ENCODE data around the gene PDLIM5.
"Not testable (repeated sequence)": the region's sequence is repeated elsewhere in the genome, so short reads cannot be mapped to it uniquely, and the experiment has no call there.

The PDLIM5 gene

GRCh38 chr4:94459462-94460161, 7.9 kb downstream of the PDLIM5 start:
- DNase-seq (ENCODE audit: low read depth in 2 of 2, low spot score in 1 of 2): no peak

- no peak for DNase-seq (ENCODE audit: low read depth in 2 of 2, low spot score in 1 of 2)
These were observed 9.8 kb downstream of the PDLIM5 start for GRCh38 chr4:94461506-94461905.

- no peak for DNase-seq (ENCODE audit: low read depth in 2 of 2, low spot score in 1 of 2)
These were observed 10.8 kb downstream of the PDLIM5 start for GRCh38 chr4:94462572-94462971.

- DNase-seq (ENCODE audit: low read depth in 2 of 2, low spot score in 1 of 2): no peak
These were observed 12.0 kb downstream of the PDLIM5 start for GRCh38 chr4:94463771-94464170.

GRCh38 chr4:94466371-94466770, 14.6 kb downstream of the PDLIM5 start:
- DNase-seq (ENCODE audit: low read depth in 2 of 2, low spot score in 1 of 2): no peak

- DNase-seq (ENCODE audit: low read depth in 2 of 2, low spot score in 1 of 2): no peak
These were observed 15.2 kb downstream of the PDLIM5 start for GRCh38 chr4:94466923-94467322.

GRCh38 chr4:94468093-94468769, 16.5 kb downstream of the PDLIM5 start:
- DNase-seq (ENCODE audit: low read depth in 2 of 2, low spot score in 1 of 2): no peak

- DNase-seq (ENCODE audit: low read depth in 2 of 2, low spot score in 1 of 2): no peak
These were observed 17.6 kb downstream of the PDLIM5 start for GRCh38 chr4:94469221-94469784.

GRCh38 chr4:94470132-94470531, 18.4 kb downstream of the PDLIM5 start:
- no peak for DNase-seq (ENCODE audit: low read depth in 2 of 2, low spot score in 1 of 2)

- not testable (repeated sequence) for DNase-seq (ENCODE audit: low read depth in 2 of 2, low spot score in 1 of 2)
These were observed 19.0 kb downstream of the PDLIM5 start for GRCh38 chr4:94470782-94471181.

GRCh38 chr4:94472056-94472826, 20.5 kb downstream of the PDLIM5 start:
- DNase-seq (ENCODE audit: low read depth in 2 of 2, low spot score in 1 of 2): no peak

- no peak for DNase-seq (ENCODE audit: low read depth in 2 of 2, low spot score in 1 of 2)
These were observed 23.3 kb downstream of the PDLIM5 start for GRCh38 chr4:94475050-94475449.

GRCh38 chr4:94475794-94476193, 24.1 kb downstream of the PDLIM5 start:
- DNase-seq (ENCODE audit: low read depth in 2 of 2, low spot score in 1 of 2): no peak

GRCh38 chr4:94477227-94477626, 25.5 kb downstream of the PDLIM5 start:
- DNase-seq (ENCODE audit: low read depth in 2 of 2, low spot score in 1 of 2): no peak

- not testable (repeated sequence) for DNase-seq (ENCODE audit: low read depth in 2 of 2, low spot score in 1 of 2)
These were observed 27.1 kb downstream of the PDLIM5 start for GRCh38 chr4:94478805-94479204.

- DNase-seq (ENCODE audit: low read depth in 2 of 2, low spot score in 1 of 2): no peak
These were observed 27.8 kb downstream of the PDLIM5 start for GRCh38 chr4:94479358-94480141.

GRCh38 chr4:94480362-94480951, 28.7 kb downstream of the PDLIM5 start:
- DNase-seq (ENCODE audit: low read depth in 2 of 2, low spot score in 1 of 2): no peak

- no peak for DNase-seq (ENCODE audit: low read depth in 2 of 2, low spot score in 1 of 2)
These were observed 32.2 kb downstream of the PDLIM5 start for GRCh38 chr4:94483895-94484294.

GRCh38 chr4:94484818-94485217, 33.1 kb downstream of the PDLIM5 start:
- DNase-seq (ENCODE audit: low read depth in 2 of 2, low spot score in 1 of 2): no peak

- DNase-seq (ENCODE audit: low read depth in 2 of 2, low spot score in 1 of 2): no peak
These were observed 34.6 kb downstream of the PDLIM5 start for GRCh38 chr4:94486372-94486801.
